HEK293 (cell line): ENCODE results near the gene CEBPB.

Experiments
- CTCF ChIA-PET: fragments of 350-600 bp; formaldehyde crosslinking; extraction: SDS; loops from one replicate; lab custom pipeline; 2021; ENCODE audit warnings: antibody characterized with exemption; lab: Yijun Ruan, JAX
- POLR2A ChIA-PET: fragments of 300-600 bp; formaldehyde crosslinking; extraction: SDS; loops from one replicate; lab custom pipeline; 2020; ENCODE audit warnings: antibody characterized with exemption, inconsistent platforms; lab: Yijun Ruan, JAX
- H3K27ac ChIP-seq: fragments of 200-500 bp; sonication (Bioruptor generic); 2 replicates; pipeline ENCODE4 v1.5.1; 2014; ENCODE audit warnings: low read depth, low read length, control low read depth, inconsistent platforms; ENCODE audit errors: extremely low read depth
- H3K36me3 ChIP-seq, 2 experiments: fragments of 200-500 bp in 1 of 2; sonication (Bioruptor generic) in 1 of 2; 1 replicate in 1 of 2; 2 replicates in 1 of 2; pipeline ENCODE4 v1.5.1; 2014 to 2017; ENCODE audit warnings: inconsistent platforms in 2 of 2, low read length in 2 of 2; ENCODE audit not compliant: control insufficient read depth in 2 of 2, insufficient read depth in 1 of 2
- H3K4me1 ChIP-seq: fragments of 200-500 bp; sonication (Bioruptor generic); 2 replicates; pipeline ENCODE4 v1.5.1; 2014; ENCODE audit warnings: mild to moderate bottlenecking, low read length, inconsistent platforms; ENCODE audit not compliant: control insufficient read depth, insufficient read depth
- H3K4me3 ChIP-seq: 2 replicates; pipeline ENCODE4 v1.5.1; 2011; ENCODE audit warnings: low read depth, mild to moderate bottlenecking, control low read depth, low read length, moderate library complexity
- H3K9me3 ChIP-seq: fragments of 200-500 bp; sonication (Bioruptor generic); 2 replicates; pipeline ENCODE4 v1.5.1; 2014; ENCODE audit warnings: low read depth, low read length, inconsistent platforms; ENCODE audit not compliant: control insufficient read depth, insufficient read depth
- ATF2 ChIP-seq: fragments of 450-650 bp; formaldehyde crosslinking; IDR thresholded peaks from 2 replicates; pipeline ENCODE4 v1.5.1; 2016; ENCODE audit warnings: missing biosample characterization, missing genetic modification characterization, low read depth
- EGR2 ChIP-seq: fragments of 450-650 bp; formaldehyde crosslinking; IDR thresholded peaks from 2 replicates; pipeline ENCODE4 v1.5.1; 2016; ENCODE audit warnings: low read depth, missing biosample characterization, missing genetic modification characterization
- GLI4 ChIP-seq: fragments of 450-650 bp; formaldehyde crosslinking; IDR thresholded peaks from 2 replicates; pipeline ENCODE4 v1.5.1; 2016; ENCODE audit warnings: missing biosample characterization, missing genetic modification characterization
- PBX3 ChIP-seq: sonication (generic); formaldehyde crosslinking; IDR thresholded peaks from 2 replicates; pipeline ENCODE4 v1.8.1; 2022; ENCODE audit warnings: mild to moderate bottlenecking, moderate library complexity, missing genetic modification reagents
- SCRT1 ChIP-seq: fragments of 450-650 bp; formaldehyde crosslinking; IDR thresholded peaks from 2 replicates; pipeline ENCODE4 v1.5.1; 2016; ENCODE audit warnings: missing biosample characterization, missing genetic modification characterization, borderline replicate concordance
- ZBTB1 ChIP-seq: fragments of 450-650 bp; formaldehyde crosslinking; IDR thresholded peaks from 2 replicates; pipeline ENCODE4 v1.5.1; 2016; ENCODE audit warnings: missing biosample characterization, missing genetic modification characterization
- ZBTB44 ChIP-seq: fragments of 450-650 bp; IDR thresholded peaks from 2 replicates; pipeline ENCODE4 v1.5.1; 2018; ENCODE audit warnings: missing biosample characterization, mild to moderate bottlenecking, missing genetic modification characterization
- ZFHX2 ChIP-seq: fragments of 450-650 bp; formaldehyde crosslinking; conservative IDR thresholded peaks from 2 replicates; pipeline ENCODE4 v1.5.1; 2016; ENCODE audit warnings: missing biosample characterization, missing genetic modification characterization
- ZIC2 ChIP-seq: fragments of 450-650 bp; formaldehyde crosslinking; IDR thresholded peaks from 2 replicates; pipeline ENCODE4 v1.5.1; 2016; ENCODE audit warnings: missing biosample characterization, missing genetic modification characterization
- ZNF112 ChIP-seq: fragments of 450-650 bp; formaldehyde crosslinking; IDR thresholded peaks from 2 replicates; pipeline ENCODE4 v1.5.0; 2017; ENCODE audit warnings: missing biosample characterization, missing genetic modification characterization
- ZNF114 ChIP-seq: fragments of 450-650 bp; formaldehyde crosslinking; IDR thresholded peaks from 2 replicates; pipeline ENCODE4 v1.5.0; 2017; ENCODE audit warnings: missing biosample characterization, missing genetic modification characterization
- ZNF121 ChIP-seq: fragments of 450-650 bp; formaldehyde crosslinking; IDR thresholded peaks from 2 replicates; pipeline ENCODE4 v1.5.1; 2016; ENCODE audit warnings: missing biosample characterization, missing genetic modification characterization
- ZNF140 ChIP-seq: fragments of 450-650 bp; formaldehyde crosslinking; IDR thresholded peaks from 2 replicates; pipeline ENCODE4 v1.5.1; 2016; ENCODE audit warnings: missing biosample characterization, missing genetic modification characterization
- ZNF169 ChIP-seq: fragments of 450-650 bp; formaldehyde crosslinking; IDR thresholded peaks from 2 replicates; pipeline ENCODE4 v1.5.1; 2016; ENCODE audit warnings: missing biosample characterization, missing genetic modification characterization
- ZNF24 ChIP-seq: fragments of 450-650 bp; formaldehyde crosslinking; IDR thresholded peaks from 2 replicates; pipeline ENCODE4 v1.5.1; 2016; ENCODE audit warnings: missing biosample characterization, missing genetic modification characterization
- ZNF416 ChIP-seq: fragments of 450-650 bp; formaldehyde crosslinking; IDR thresholded peaks from 2 replicates; pipeline ENCODE4 v1.5.1; 2016; ENCODE audit warnings: missing biosample characterization, missing genetic modification characterization
- ZNF529 ChIP-seq: fragments of 450-650 bp; formaldehyde crosslinking; IDR thresholded peaks from 2 replicates; pipeline ENCODE4 v1.5.1; 2017; ENCODE audit warnings: missing genetic modification characterization, missing biosample characterization; ENCODE audit not compliant: insufficient replicate concordance
- ZNF544 ChIP-seq: fragments of 450-650 bp; formaldehyde crosslinking; IDR thresholded peaks from 2 replicates; pipeline ENCODE4 v1.5.0; 2017; ENCODE audit warnings: missing biosample characterization, missing genetic modification characterization
- ZNF585B ChIP-seq: fragments of 450-650 bp; formaldehyde crosslinking; IDR thresholded peaks from 2 replicates; pipeline ENCODE4 v1.5.1; 2016; ENCODE audit warnings: missing biosample characterization, missing genetic modification characterization
- ZNF623 ChIP-seq: fragments of 450-650 bp; formaldehyde crosslinking; IDR thresholded peaks from 2 replicates; pipeline ENCODE4 v1.5.1; 2016; ENCODE audit warnings: missing biosample characterization, missing genetic modification characterization
- ZNF785 ChIP-seq: fragments of 450-650 bp; formaldehyde crosslinking; IDR thresholded peaks from 2 replicates; pipeline ENCODE4 v1.5.1; 2016; ENCODE audit warnings: missing biosample characterization, missing genetic modification characterization
- ZNF843 ChIP-seq: fragments of 450-650 bp; formaldehyde crosslinking; IDR thresholded peaks from 2 replicates; pipeline ENCODE4 v1.5.1; 2016; ENCODE audit warnings: missing biosample characterization, missing genetic modification characterization
- ZSCAN5A ChIP-seq: fragments of 450-650 bp; formaldehyde crosslinking; IDR thresholded peaks from 2 replicates; pipeline ENCODE4 v1.5.1; 2016; ENCODE audit warnings: missing biosample characterization, missing genetic modification characterization

Gene CEBPB

GRCh38 chr20:50146732-50147662 is 43.6 kb upstream of the CEBPB start:
- POLR2A ChIA-PET, result interaction anchor here (1.0 to 1.4 kb wide), 2 partner anchors 30 to 163 kb away, joined by 3 read pairs; no protein-coding TSS in a partner anchor
- TF ChIP-seq PBX3 (CRISPR knock-in tag) (no peak), ZIC2 (tag by site-specific recombination) (peak; percentile 40), EGR2 (tag by site-specific recombination) (peak; percentile 82), ZNF112 (tag by site-specific recombination) (no peak), ZNF585B (tag by site-specific recombination) (no peak), SCRT1 (tag by site-specific recombination) (no peak), ZBTB44 (tag by site-specific recombination) (no peak), ZNF121 (tag by site-specific recombination) (no peak), ZNF529 (tag by site-specific recombination) (no peak), ATF2 (tag by site-specific recombination) (no peak), ZSCAN5A (tag by site-specific recombination) (no peak), ZNF544 (tag by site-specific recombination) (no peak), ZFHX2 (tag by site-specific recombination) (peak; percentile 82), ZNF623 (tag by site-specific recombination) (no peak)
- TF ChIP-seq, all 188 proteins: peak for 3
- Histone ChIP-seq H3K4me3 (no peak overlapping the region), H3K9me3 (no peaks in the 10 kb centered on the region), H3K4me1 (no peaks in the 10 kb centered on the region; the same call in 1 of the 2 replicates), H3K36me3 (peaks cover 3 to 75% of the 10 kb centered on the region in 2 experiments; a peak in 2 of 3 replicates), H3K27ac (no peak overlapping the region)
- CTCF ChIA-PET, result interaction anchor here (0.6 to 1.4 kb wide), 4 partner anchors 11 to 44 kb away, joined by 3 to 4 read pairs (median 3); partner anchors contain the start of gene CEBPB

- Histone ChIP-seq H3K27ac (no peak overlapping the region), H3K36me3 (peaks cover 3 to 60% of the 10 kb centered on the region in 2 experiments; a peak in 2 of 3 replicates)
- TF ChIP-seq ZNF416 (tag by site-specific recombination) (no peak), ZBTB1 (tag by site-specific recombination) (no peak), GLI4 (no peak), ZNF843 (tag by site-specific recombination) (no peak), ZNF140 (tag by site-specific recombination) (no peak), ZNF169 (tag by site-specific recombination) (no peak), ZNF114 (no peak), ZNF785 (tag by site-specific recombination) (no peak), ZNF623 (tag by site-specific recombination) (no peak), ZNF24 (tag by site-specific recombination) (no peak), ZFHX2 (tag by site-specific recombination) (peak; percentile 54)
Measured at GRCh38 chr20:50149481-50150254, 41.0 kb upstream of the CEBPB start.

More at GRCh38 chr20:50149481-50150254, 41.0 kb upstream of the CEBPB start:
- Histone ChIP-seq H3K4me3 (no peak overlapping the region), H3K4me1 (peaks cover 4% of the 10 kb centered on the region; the same call in 1 of the 2 replicates), H3K9me3 (no peaks in the 10 kb centered on the region)
- POLR2A ChIA-PET, result interaction anchor here (1.4 to 1.5 kb wide), 2 partner anchors 16 kb away, joined by 3 to 4 read pairs; no protein-coding TSS in a partner anchor
- CTCF ChIA-PET, result interaction anchor here (0.6 kb wide), 1 partner anchor 27 kb away, joined by 3 read pairs; no protein-coding TSS in a partner anchor
